H1 (cell line): ENCODE data around the gene MPPED1. TPM values are rescaled to one million over a fixed set of nuclear protein-coding genes. Genes with fewer than 3 reads are reported as not detected.

Source experiments
- CTCF ChIA-PET: fragments of 300-600 bp; sonication (Branson Sonifier 250); formaldehyde crosslinking; loops from one replicate; lab custom pipeline; 2021; ENCODE audit not compliant: partially characterized antibody; lab: Charles Lee
- POLR2A ChIA-PET: fragments of 300-600 bp; sonication (Branson Sonifier 250); formaldehyde crosslinking; loops from one replicate; lab custom pipeline; 2021; ENCODE audit warnings: inconsistent platforms; ENCODE audit not compliant: partially characterized antibody; lab: Charles Lee
- DNase-seq, 2 experiments: peaks; one replicate each; pipeline versions ENCODE4 v3.0.0 to v3.0.0-alpha.2; 2010 to 2022; ENCODE audit warnings: low spot score in 2 of 2, low read depth in 1 of 2, mixed read lengths in 1 of 2
- FAIRE-seq: peaks from 2 replicates; lab custom pipeline; 2011; peaks lifted over from hg19 to GRCh38; lab: Jason Lieb, UNC
- H2AFZ ChIP-seq: 2 replicates; pipeline ENCODE4 v1.8.1; 2012; ENCODE audit warnings: low read length, inconsistent platforms
- H2AK5ac ChIP-seq: 2 replicates; pipeline ENCODE4 v1.6.1; 2013; ENCODE audit warnings: low read depth, low read length
- H2BK120ac ChIP-seq: replicated peaks from 2 replicates; pipeline ENCODE3; 2013; ENCODE audit warnings: low read depth, low read length, inconsistent platforms
- H2BK12ac ChIP-seq: 2 replicates; pipeline ENCODE4 v1.6.1; 2013; ENCODE audit warnings: low read depth, low read length
- H2BK15ac ChIP-seq: 2 replicates; pipeline ENCODE4 v1.6.1; 2013; ENCODE audit warnings: low read length
- H2BK20ac ChIP-seq: 2 replicates; pipeline ENCODE4 v1.6.1; 2013; ENCODE audit warnings: low read length
- H2BK5ac ChIP-seq: 2 replicates; pipeline ENCODE4 v1.6.1; 2013; ENCODE audit warnings: low read depth, low read length
- H3K14ac ChIP-seq: 2 replicates; pipeline ENCODE4 v1.6.1; 2013; ENCODE audit warnings: inconsistent platforms; ENCODE audit not compliant: insufficient read length
- H3K18ac ChIP-seq: 2 replicates; pipeline ENCODE4 v1.6.1; 2013; ENCODE audit warnings: low read length; ENCODE audit errors: extremely low read depth
- H3K23ac ChIP-seq: 2 replicates; pipeline ENCODE4 v1.6.1; 2013; ENCODE audit warnings: inconsistent platforms; ENCODE audit not compliant: insufficient read length
- H3K23me2 ChIP-seq: 2 replicates; pipeline ENCODE4 v1.6.1; 2013; ENCODE audit warnings: low read depth, low read length
- H3K27ac ChIP-seq: 2 replicates; pipeline ENCODE4 v1.6.1; 2011; ENCODE audit warnings: low read depth, low read length, inconsistent platforms
- H3K27me3 ChIP-seq, 4 experiments: replicated peaks in 1 of 4; 1 replicate in 1 of 4; 2 replicates in 3 of 4; pipeline versions ENCODE4 v1.6.1 to v1.8.1; 2011 to 2013; ENCODE audit warnings: low read length in 3 of 4, mild to moderate bottlenecking in 3 of 4, inconsistent platforms in 2 of 4, mixed read lengths in 2 of 4, moderate library complexity in 1 of 4; ENCODE audit not compliant: control insufficient read depth in 3 of 4, insufficient read depth in 3 of 4; ENCODE audit errors: extremely low read depth in 1 of 4
- H3K36me3 ChIP-seq, 4 experiments: 2 replicates each; pipeline versions ENCODE4 v1.6.1 to v1.8.1; 2011 to 2013; ENCODE audit warnings: mild to moderate bottlenecking in 4 of 4, low read length in 3 of 4, moderate library complexity in 2 of 4, control low read depth in 1 of 4, inconsistent platforms in 1 of 4; ENCODE audit not compliant: insufficient read depth in 4 of 4, control insufficient read depth in 2 of 4
- H3K4ac ChIP-seq: replicated peaks from 2 replicates; pipeline ENCODE3; 2013; ENCODE audit warnings: low read length, low read depth, mixed read lengths, inconsistent platforms; ENCODE audit not compliant: insufficient read length
- H3K4me1 ChIP-seq, 4 experiments: replicated peaks in 1 of 4; 1 replicate in 1 of 4; 2 replicates in 3 of 4; pipeline versions ENCODE4 v1.6.1 to v1.8.1; 2011 to 2013; ENCODE audit warnings: low read length in 3 of 4, inconsistent platforms in 2 of 4, mixed read lengths in 1 of 4; ENCODE audit not compliant: insufficient read depth in 4 of 4, control insufficient read depth in 3 of 4
- H3K4me2 ChIP-seq, 2 experiments: 2 replicates each; pipeline versions ENCODE4 v1.6.1 to v1.8.1; 2011 to 2013; ENCODE audit warnings: low read depth in 2 of 2, low read length in 2 of 2, control low read depth in 1 of 2, inconsistent platforms in 1 of 2, mild to moderate bottlenecking in 1 of 2; ENCODE audit not compliant: insufficient read depth in 1 of 2
- H3K4me3 ChIP-seq, 4 experiments: fragments of 200-600, 300-600 bp in 1 of 4; sonication (generic), shearing (Covaris generic), sonication (Bioruptor Twin) in 1 of 4; 2 replicates each; pipeline versions ENCODE4 v1.5.1 to v1.8.1; 2011 to 2016; ENCODE audit warnings: low read length in 4 of 4, low read depth in 3 of 4, control low read depth in 2 of 4, inconsistent platforms in 2 of 4, mild to moderate bottlenecking in 2 of 4, mixed read lengths in 1 of 4, moderate library complexity in 1 of 4; ENCODE audit not compliant: insufficient read depth in 2 of 4; ENCODE audit errors: extremely low read depth in 1 of 4
- H3K56ac ChIP-seq: replicated peaks from 2 replicates; pipeline ENCODE3; 2013; ENCODE audit warnings: low read depth, mild to moderate bottlenecking, mixed read lengths, low read length, inconsistent platforms; ENCODE audit not compliant: insufficient read length
- H3K79me1 ChIP-seq: 2 replicates; pipeline ENCODE4 v1.6.1; 2013; ENCODE audit warnings: low read depth, low read length, control low read depth
- H3K79me2 ChIP-seq, 2 experiments: 2 replicates each; pipeline versions ENCODE4 v1.6.1 to v1.8.1; 2012 to 2013; ENCODE audit warnings: low read length in 2 of 2, mild to moderate bottlenecking in 2 of 2, inconsistent platforms in 1 of 2; ENCODE audit not compliant: insufficient read depth in 2 of 2, control insufficient read depth in 1 of 2
- H3K9ac ChIP-seq, 4 experiments: replicated peaks in 1 of 4; 1 replicate in 1 of 4; 2 replicates in 3 of 4; pipeline versions ENCODE4 v1.6.1 to v1.8.1; 2011 to 2013; ENCODE audit warnings: low read depth in 3 of 4, low read length in 3 of 4, control low read depth in 2 of 4, mild to moderate bottlenecking in 2 of 4, moderate library complexity in 2 of 4, inconsistent platforms in 1 of 4; ENCODE audit errors: extremely low read depth in 1 of 4
- H3K9me3 ChIP-seq, 2 experiments: 2 replicates each; pipeline versions ENCODE4 v1.6.1 to v1.8.1; 2012 to 2013; ENCODE audit warnings: mild to moderate bottlenecking in 2 of 2, moderate library complexity in 2 of 2, control low read depth in 1 of 2, inconsistent platforms in 1 of 2, low read depth in 1 of 2, low read length in 1 of 2, mixed read lengths in 1 of 2; ENCODE audit not compliant: insufficient read depth in 2 of 2
- H4K20me1 ChIP-seq, 2 experiments: replicated peaks in 1 of 2; 2 replicates each; pipeline versions ENCODE3 to v1.8.1; 2011 to 2013; ENCODE audit warnings: inconsistent platforms in 2 of 2, low read length in 2 of 2, mild to moderate bottlenecking in 1 of 2; ENCODE audit not compliant: insufficient read depth in 2 of 2, control insufficient read depth in 1 of 2
- H4K5ac ChIP-seq: 2 replicates; pipeline ENCODE4 v1.6.1; 2013; ENCODE audit warnings: low read length, low read depth, mixed read lengths, inconsistent platforms; ENCODE audit not compliant: insufficient read length
- H4K8ac ChIP-seq: 2 replicates; pipeline ENCODE4 v1.8.0; 2013; ENCODE audit warnings: mild to moderate bottlenecking, moderate library complexity, low read length, inconsistent platforms; ENCODE audit not compliant: insufficient read depth; ENCODE audit errors: extremely low read depth
- H4K91ac ChIP-seq: replicated peaks from 2 replicates; pipeline ENCODE3; 2013; ENCODE audit warnings: low read length, mixed read lengths, inconsistent platforms; ENCODE audit not compliant: insufficient read length
- BACH1 ChIP-seq: IDR thresholded peaks from 2 replicates; pipeline ENCODE4 v1.6.1; 2012; ENCODE audit warnings: low read length, improper control_type of control experiment
- CEBPB ChIP-seq: IDR thresholded peaks from 2 replicates; pipeline ENCODE4 v1.6.1; 2012; ENCODE audit warnings: low read depth, low read length
- FOSL1 ChIP-seq: IDR thresholded peaks from 2 replicates; pipeline ENCODE4 v1.6.1; 2011; ENCODE audit warnings: mild to moderate bottlenecking, low read depth, low read length, moderate library complexity; ENCODE audit not compliant: insufficient read depth
- HDAC2 ChIP-seq, 2 experiments: fragments of 300-600 bp in 1 of 2; sonication (generic) in 1 of 2; IDR thresholded peaks; 2 replicates each; pipeline ENCODE4 v1.6.1; 2011 to 2012; ENCODE audit warnings: low read depth in 2 of 2, low read length in 2 of 2, mild to moderate bottlenecking in 2 of 2, moderate library complexity in 2 of 2, borderline replicate concordance in 1 of 2, inconsistent platforms in 1 of 2
- NANOG ChIP-seq: IDR thresholded peaks from 2 replicates; pipeline ENCODE4 v1.6.1; 2011; ENCODE audit warnings: low read length, low read depth, mild to moderate bottlenecking, inconsistent platforms; ENCODE audit not compliant: insufficient read depth, poor library complexity, severe bottlenecking
- RAD21 ChIP-seq, 2 experiments: IDR thresholded peaks in 1 of 2; conservative IDR thresholded peaks in 1 of 2; 2 replicates each; pipeline ENCODE4 v1.6.1; 2011; ENCODE audit warnings: low read depth in 2 of 2, low read length in 2 of 2, improper control_type of control experiment in 1 of 2, inconsistent platforms in 1 of 2, mild to moderate bottlenecking in 1 of 2, moderate library complexity in 1 of 2
- SAP30 ChIP-seq: fragments of 300-600 bp; sonication (generic); IDR thresholded peaks from 2 replicates; pipeline ENCODE4 v1.7.1; 2012; ENCODE audit warnings: low read length, moderate library complexity, mild to moderate bottlenecking, inconsistent platforms; ENCODE audit not compliant: insufficient read depth, insufficient replicate concordance
- WGBS, 2 experiments: shearing (Covaris generic) in 1 of 2; methylation state at CpG; one replicate each; pipeline versions ENCODE4 v1.1.6 to v1.1.7; 2013 to 2015; ENCODE audit warnings: low lambda C conversion rate in 2 of 2, mixed read lengths in 2 of 2, inconsistent platforms in 1 of 2, low coverage in 1 of 2, missing lambda C conversion rate in 1 of 2; ENCODE audit not compliant: insufficient replicate concordance in 2 of 2, insufficient coverage in 1 of 2, insufficient read length in 1 of 2; ENCODE audit errors: extremely low coverage in 1 of 2, missing lambda C conversion rate in 1 of 2; 5-methylcytosine and 5-hydroxymethylcytosine counted together
- polyA plus RNA-seq, 7 experiments: library from polyadenylated mRNA; depleted of rRNA in 3 of 7; stranded (reverse) in 5 of 7; unstranded in 2 of 7; fragments of >200 nt in 5 of 7; fragments of 200-250 nt in 2 of 7; gene quantifications; 1 replicate in 5 of 7; 2 replicates in 1 of 7; 4 replicates in 1 of 7; pipeline versions ENCODE4 v1.2.1 to v1.2.3, GENCODE V29; 2011 to 2013; ENCODE audit warnings: missing spikeins in 2 of 7, mixed read lengths in 2 of 7
- total RNA-seq: library from RNA; stranded (reverse); fragmentation: NEBNext Ultra II Directional; extraction: Animal tissue kit (Norgen Biotek cat#: 25700); gene quantifications from 2 replicates; pipeline ENCODE4 v1.2.1, GENCODE V29; 2021
- TF ChIP-seq, protein P1 (sequence below): IDR thresholded peaks from 2 replicates; pipeline ENCODE4 v1.6.1; 2011; ENCODE audit warnings: low read length, improper control_type of control experiment
- TF ChIP-seq, protein P2 (sequence below), 3 experiments: IDR thresholded peaks; 1 replicate in 2 of 3; 2 replicates in 1 of 3; pipeline versions ENCODE4 v1.5.1 to v1.6.1; 2011; ENCODE audit warnings: low read length in 3 of 3, mild to moderate bottlenecking in 3 of 3, inconsistent platforms in 2 of 3, low read depth in 1 of 3, moderate library complexity in 1 of 3; ENCODE audit not compliant: insufficient read depth in 1 of 3; ENCODE audit errors: control extremely low read depth in 1 of 3

Gene MPPED1
- total and polyA plus RNA-seq, 2 of the 8 experiments (the other 6 are each of a cell fraction or from before 2014, with no cell fraction given): 0.29 to 0.37 TPM

DNA sequence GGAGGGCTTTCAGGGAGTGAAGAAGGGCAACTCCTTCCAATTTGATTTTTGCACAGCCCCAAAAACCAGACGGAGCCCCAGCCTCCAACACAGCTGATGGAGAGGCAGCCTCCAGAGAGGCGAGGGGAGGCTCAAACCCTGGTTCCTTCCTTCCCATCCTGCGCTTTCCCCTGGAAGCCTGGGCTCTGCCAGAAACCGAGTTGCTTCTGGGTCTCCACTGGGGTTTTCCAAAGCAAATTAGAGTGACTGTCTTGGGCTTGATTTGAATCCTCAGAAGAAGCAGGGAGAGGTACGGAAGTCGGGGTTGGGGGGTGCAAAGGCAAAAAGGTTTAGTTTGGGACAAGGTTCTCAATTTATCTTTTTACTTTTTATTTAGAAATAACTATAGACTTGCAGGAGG lies 129.2 kb downstream of the MPPED1 start:
- H3K79me2 ChIP-seq: no peaks in the 10 kb centered on the region
- no peak overlapping the region for H3K4ac ChIP-seq
- no peak overlapping the region for H4K8ac ChIP-seq
- no peaks in the 10 kb centered on the region for H3K36me3 ChIP-seq
- H3K9ac ChIP-seq: no peak overlapping the region
- POLR2A ChIA-PET: no interaction called here
- no peaks in the 10 kb centered on the region for H3K23me2 ChIP-seq
- 89% methylated on average over 6 of the region's 6 CpGs; no CpG with 5 or more reads in 1 of the 2 experiments for WGBS, 2 experiments
- no peak overlapping the region for H3K14ac ChIP-seq
- no peak overlapping the region for H4K91ac ChIP-seq
- no peak overlapping the region for H2AK5ac ChIP-seq
- no peak overlapping the region for H2BK120ac ChIP-seq
- H2BK12ac ChIP-seq: no peak overlapping the region
- H2BK15ac ChIP-seq: no peak overlapping the region
- CTCF ChIA-PET: interaction anchor here (1.4 kb wide), 1 partner anchor 16 kb away, joined by 3 read pairs; no protein-coding TSS in a partner anchor
- H4K20me1 ChIP-seq: no peaks in the 10 kb centered on the region
- H2AFZ ChIP-seq: no peak overlapping the region
- no peak overlapping the region for H3K4me3 ChIP-seq
- no peak for DNase-seq
- FAIRE-seq: no peak
- H3K79me1 ChIP-seq: no peaks in the 10 kb centered on the region
- H3K9me3 ChIP-seq: peaks cover 5 to 11% of the 10 kb centered on the region in 2 experiments; a peak in 3 of 4 replicates
- no peak overlapping the region for H3K4me2 ChIP-seq
- H4K5ac ChIP-seq: no peak overlapping the region
- H3K4me1 ChIP-seq: no peaks in the 10 kb centered on the region; a peak in 1 of 7 replicates
- no peak overlapping the region for H3K23ac ChIP-seq
- H3K27ac ChIP-seq: no peak overlapping the region
- no peak overlapping the region for H2BK20ac ChIP-seq
- H3K27me3 ChIP-seq: no peaks in the 10 kb centered on the region
- H2BK5ac ChIP-seq: no peak overlapping the region
- H3K18ac ChIP-seq: no peak overlapping the region
- no peak overlapping the region for H3K56ac ChIP-seq
- no peak for TF ChIP-seq SAP30
- TF ChIP-seq, protein P1, sequence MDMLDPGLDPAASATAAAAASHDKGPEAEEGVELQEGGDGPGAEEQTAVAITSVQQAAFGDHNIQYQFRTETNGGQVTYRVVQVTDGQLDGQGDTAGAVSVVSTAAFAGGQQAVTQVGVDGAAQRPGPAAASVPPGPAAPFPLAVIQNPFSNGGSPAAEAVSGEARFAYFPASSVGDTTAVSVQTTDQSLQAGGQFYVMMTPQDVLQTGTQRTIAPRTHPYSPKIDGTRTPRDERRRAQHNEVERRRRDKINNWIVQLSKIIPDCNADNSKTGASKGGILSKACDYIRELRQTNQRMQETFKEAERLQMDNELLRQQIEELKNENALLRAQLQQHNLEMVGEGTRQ: no peak
- TF ChIP-seq HDAC2 (IDR thresholded peaks at IDR 0.05; ENCODE audit: borderline replicate concordance in 1 of 2, low read depth in 2 of 2, low read length in 2 of 2): no peak
- TF ChIP-seq RAD21 (IDR thresholded peaks at IDR 0.05 in 1 of 2, conservative IDR thresholded peaks at IDR 0.05 in 1 of 2; ENCODE audit: low read depth in 2 of 2, low read length in 2 of 2): no peak
- TF ChIP-seq NANOG: no peak
- TF ChIP-seq CEBPB: no peak
- TF ChIP-seq FOSL1: no peak
- no peak for TF ChIP-seq BACH1
- TF ChIP-seq, protein P2, sequence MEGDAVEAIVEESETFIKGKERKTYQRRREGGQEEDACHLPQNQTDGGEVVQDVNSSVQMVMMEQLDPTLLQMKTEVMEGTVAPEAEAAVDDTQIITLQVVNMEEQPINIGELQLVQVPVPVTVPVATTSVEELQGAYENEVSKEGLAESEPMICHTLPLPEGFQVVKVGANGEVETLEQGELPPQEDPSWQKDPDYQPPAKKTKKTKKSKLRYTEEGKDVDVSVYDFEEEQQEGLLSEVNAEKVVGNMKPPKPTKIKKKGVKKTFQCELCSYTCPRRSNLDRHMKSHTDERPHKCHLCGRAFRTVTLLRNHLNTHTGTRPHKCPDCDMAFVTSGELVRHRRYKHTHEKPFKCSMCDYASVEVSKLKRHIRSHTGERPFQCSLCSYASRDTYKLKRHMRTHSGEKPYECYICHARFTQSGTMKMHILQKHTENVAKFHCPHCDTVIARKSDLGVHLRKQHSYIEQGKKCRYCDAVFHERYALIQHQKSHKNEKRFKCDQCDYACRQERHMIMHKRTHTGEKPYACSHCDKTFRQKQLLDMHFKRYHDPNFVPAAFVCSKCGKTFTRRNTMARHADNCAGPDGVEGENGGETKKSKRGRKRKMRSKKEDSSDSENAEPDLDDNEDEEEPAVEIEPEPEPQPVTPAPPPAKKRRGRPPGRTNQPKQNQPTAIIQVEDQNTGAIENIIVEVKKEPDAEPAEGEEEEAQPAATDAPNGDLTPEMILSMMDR (IDR thresholded peaks at IDR 0.05; ENCODE audit: control extremely low read depth in 1 of 3, insufficient read depth in 1 of 3, low read depth in 1 of 3, low read length in 3 of 3): no peak
